ENCODE results near the gene MKRN2OS.
A peak's percentile ranks its signal among the peaks of the same experiment; 100 is the strongest.
"Not testable (repeated sequence)": the region's sequence is repeated elsewhere in the genome, so short reads cannot be mapped to it uniquely, and the experiment has no call there.

MKRN2OS gene

GRCh38 chr3:12560505-12561190 is 15.3 kb upstream of the MKRN2OS start:
- no peak for DNase-seq

- DNase-seq = no peak
These were observed 14.2 kb upstream of the MKRN2OS start for GRCh38 chr3:12559520-12559919.

GRCh38 chr3:12558706-12559105 is 13.4 kb upstream of the MKRN2OS start:
- no peak for DNase-seq

- no peak for DNase-seq
These were observed 12.3 kb upstream of the MKRN2OS start for GRCh38 chr3:12557473-12558100.

- peak; percentile 34 for DNase-seq
These were observed 11.6 kb upstream of the MKRN2OS start, which contains the start of gene MKRN2 for GRCh38 chr3:12556690-12557472. MKRN2 (plus strand) TSS chr3:12557087; CDS start chr3:12557151, 64 bp downstream.

GRCh38 chr3:12556314-12556689 is 11.0 kb upstream of the MKRN2OS start:
- no peak for DNase-seq

GRCh38 chr3:12553921-12554391 is 8.7 kb upstream of the MKRN2OS start:
- DNase-seq = no peak

GRCh38 chr3:12549971-12550760 is 4.9 kb upstream of the MKRN2OS start:
- no peak for DNase-seq

GRCh38 chr3:12544652-12545472 is 437 bp downstream of the MKRN2OS start:
- no peak for DNase-seq

- not testable (repeated sequence) for DNase-seq
These were observed 1.8 kb downstream of the MKRN2OS start for GRCh38 chr3:12543497-12543896.

- DNase-seq = no peak
These were observed 3.7 kb downstream of the MKRN2OS start for GRCh38 chr3:12541625-12542024.

GRCh38 chr3:12536423-12536822 is 8.9 kb downstream of the MKRN2OS start:
- no peak for DNase-seq

GRCh38 chr3:12532182-12532581 is 13.1 kb downstream of the MKRN2OS start:
- DNase-seq = no peak

- DNase-seq = no peak
These were observed 17.5 kb downstream of the MKRN2OS start for GRCh38 chr3:12527757-12528143.

- no peak for DNase-seq
These were observed 22.6 kb downstream of the MKRN2OS start for GRCh38 chr3:12522721-12523120.

- no peak for DNase-seq
These were observed 24.3 kb downstream of the MKRN2OS start for GRCh38 chr3:12521010-12521409.

GRCh38 chr3:12518261-12519028 is 26.9 kb downstream of the MKRN2OS start:
- no peak for DNase-seq

- DNase-seq = no peak
These were observed 28.4 kb downstream of the MKRN2OS start for GRCh38 chr3:12516873-12517272.

GRCh38 chr3:12515631-12516030 is 29.7 kb downstream of the MKRN2OS start:
- DNase-seq = no peak

- no peak for DNase-seq
These were observed 31.4 kb downstream of the MKRN2OS start for GRCh38 chr3:12513694-12514446.

All from NCI-H2029 treated with DMSO at 0.1 percent for 48 hours (cell line).